HepG2 (cell line): ENCODE results near the gene PDP2. TPM values are rescaled to one million over a fixed set of nuclear protein-coding genes. Genes with fewer than 3 reads are reported as not detected.

ENCODE experiments used
- ADNP ChIP-seq: sonication (generic); formaldehyde crosslinking; IDR thresholded peaks from 2 replicates; pipeline ENCODE4 v1.4.0; 2020; ENCODE audit warnings: missing genetic modification reagents
- ATF4 ChIP-seq, 2 experiments: fragments of 450-650 bp in 1 of 2; sonication (generic) in 1 of 2; formaldehyde crosslinking; IDR thresholded peaks; 2 replicates each; pipeline versions ENCODE4 v1.5.0 to v1.8.0; 2020 to 2022; ENCODE audit warnings: mild to moderate bottlenecking in 1 of 2, missing genetic modification reagents in 1 of 2
- BCL6 ChIP-seq: IDR thresholded peaks from 2 replicates; pipeline ENCODE4 v1.6.1; 2016; ENCODE audit warnings: missing genetic modification reagents, missing compliant biosample characterization
- DMTF1 ChIP-seq: sonication (generic); formaldehyde crosslinking; IDR thresholded peaks from 2 replicates; pipeline ENCODE4 v1.4.0; 2020; ENCODE audit warnings: mild to moderate bottlenecking, missing genetic modification reagents
- EED ChIP-seq: sonication (generic); formaldehyde crosslinking; IDR thresholded peaks from 2 replicates; pipeline ENCODE4 v1.5.0; 2020; ENCODE audit warnings: mild to moderate bottlenecking, missing genetic modification reagents
- ESRRA ChIP-seq: sonication (generic); formaldehyde crosslinking; IDR thresholded peaks from 2 replicates; pipeline ENCODE4 v1.5.1; 2020; ENCODE audit warnings: mild to moderate bottlenecking, low read depth, missing genetic modification reagents
- FOXJ3 ChIP-seq: sonication (generic); formaldehyde crosslinking; IDR thresholded peaks from 2 replicates; pipeline ENCODE4 v1.4.0; 2020; ENCODE audit warnings: missing genetic modification reagents, mild to moderate bottlenecking, borderline replicate concordance
- GABPB1 ChIP-seq: IDR thresholded peaks from 2 replicates; pipeline ENCODE4 v1.6.1; 2016; ENCODE audit warnings: mild to moderate bottlenecking, missing genetic modification reagents, moderate library complexity, missing compliant biosample characterization
- HOMEZ ChIP-seq: IDR thresholded peaks from 2 replicates; pipeline ENCODE4 v1.6.1; 2016; ENCODE audit warnings: low read depth
- NRL ChIP-seq: sonication (generic); formaldehyde crosslinking; IDR thresholded peaks from 2 replicates; pipeline ENCODE4 v1.5.0; 2020; ENCODE audit warnings: missing genetic modification reagents, mild to moderate bottlenecking, moderate library complexity, borderline replicate concordance
- PATZ1 ChIP-seq: sonication (generic); formaldehyde crosslinking; IDR thresholded peaks from 2 replicates; pipeline ENCODE4 v1.4.0; 2020; ENCODE audit warnings: missing genetic modification reagents
- SOX13 ChIP-seq, 3 experiments: fragments of 450-650 bp in 1 of 3; sonication (generic) in 1 of 3; formaldehyde crosslinking in 1 of 3; IDR thresholded peaks in 2 of 3; conservative IDR thresholded peaks in 1 of 3; 2 replicates each; pipeline versions ENCODE4 v1.5.0 to v1.6.1; 2016 to 2020; ENCODE audit warnings: antibody characterized with exemption in 1 of 3, mild to moderate bottlenecking in 1 of 3, missing compliant biosample characterization in 1 of 3, missing genetic modification reagents in 1 of 3, moderate library complexity in 1 of 3
- SOX6 ChIP-seq, 2 experiments: fragments of 450-650 bp in 1 of 2; sonication (generic) in 1 of 2; formaldehyde crosslinking in 1 of 2; IDR thresholded peaks; 2 replicates each; pipeline versions ENCODE4 v1.4.0 to v1.6.1; 2017 to 2020; ENCODE audit warnings: antibody characterized with exemption in 1 of 2, mild to moderate bottlenecking in 1 of 2, missing genetic modification reagents in 1 of 2
- SP140L ChIP-seq: sonication (generic); formaldehyde crosslinking; IDR thresholded peaks from 2 replicates; pipeline ENCODE4 v1.4.0; 2020; ENCODE audit warnings: missing genetic modification reagents, borderline replicate concordance
- SSRP1 ChIP-seq: IDR thresholded peaks from 2 replicates; pipeline ENCODE4 v1.6.1; 2016; ENCODE audit warnings: control low read depth
- TRIM24 ChIP-seq: sonication (generic); formaldehyde crosslinking; IDR thresholded peaks from 2 replicates; pipeline ENCODE4 v1.8.0; 2022; ENCODE audit warnings: mild to moderate bottlenecking, missing genetic modification reagents
- ZNF547 ChIP-seq: sonication (generic); formaldehyde crosslinking; IDR thresholded peaks from 2 replicates; pipeline ENCODE4 v1.5.1; 2020; ENCODE audit warnings: mild to moderate bottlenecking, missing genetic modification reagents
- ZNF577 ChIP-seq: sonication (generic); formaldehyde crosslinking; IDR thresholded peaks from 2 replicates; pipeline ENCODE4 v1.4.0; 2020; ENCODE audit warnings: mild to moderate bottlenecking, low read depth, missing genetic modification reagents, borderline replicate concordance
- ZNF598 ChIP-seq: sonication (generic); formaldehyde crosslinking; IDR thresholded peaks from 2 replicates; pipeline ENCODE4 v1.5.1; 2020; ENCODE audit warnings: mild to moderate bottlenecking, missing genetic modification reagents, borderline replicate concordance
- ZNF607 ChIP-seq: sonication (generic); formaldehyde crosslinking; IDR thresholded peaks from 2 replicates; pipeline ENCODE4 v1.5.1; 2020; ENCODE audit warnings: missing genetic modification reagents, mild to moderate bottlenecking, borderline replicate concordance
- ZNF775 ChIP-seq: sonication (generic); formaldehyde crosslinking; IDR thresholded peaks from 2 replicates; pipeline ENCODE4 v1.4.0; 2020; ENCODE audit warnings: missing genetic modification reagents, mild to moderate bottlenecking, moderate library complexity, borderline replicate concordance
- ZNF878 ChIP-seq: sonication (generic); formaldehyde crosslinking; IDR thresholded peaks from 2 replicates; pipeline ENCODE4 v1.8.1; 2023; ENCODE audit warnings: mild to moderate bottlenecking, missing genetic modification reagents, moderate library complexity
- polyA plus RNA-seq, 8 experiments: library from polyadenylated mRNA; depleted of rRNA in 3 of 8; stranded (reverse) in 7 of 8; unstranded in 1 of 8; fragments of >200 nt; fragmentation: Illumina TruSeq in 4 of 8; extraction: Trizol in 4 of 8; gene quantifications; 2 replicates each; pipeline versions ENCODE4 v1.2.1 to v1.2.3, GENCODE V29; 2011 to 2016; ENCODE audit warnings: low read depth in 4 of 8, missing spikeins in 1 of 8, mixed read lengths in 1 of 8; ENCODE audit not compliant: insufficient read depth in 1 of 8
- total RNA-seq, 5 experiments: library from RNA; depleted of rRNA; stranded (reverse); fragments of >200 nt; fragmentation: Illumina TruSeq; extraction: Trizol; gene quantifications; 2 replicates each; pipeline ENCODE4 v1.2.3, GENCODE V29; 2016; ENCODE audit warnings: low read depth in 1 of 5

The PDP2 gene
- total and polyA plus RNA-seq, 2 of the 13 experiments (the other 11 are each of a cell fraction or from before 2014, with no cell fraction given) = 12.8 to 15.8 TPM

- 0 out of 2 replicates have a peak, but pooled peaks have one; percentile 6 for TF ChIP-seq BCL6 (CRISPR knock-in tag)
- TF ChIP-seq FOXJ3 (CRISPR knock-in tag) = no peak
- no peak for TF ChIP-seq SOX13 (IDR thresholded peaks at IDR 0.05)
- no peak; a peak in 1 of 4 replicates for TF ChIP-seq SOX13 (CRISPR knock-in tag; conservative IDR thresholded peaks at IDR 0.05 in 1 of 2, IDR thresholded peaks at IDR 0.05 in 1 of 2)
- TF ChIP-seq ZNF607 (CRISPR knock-in tag) = no peak
- no peak for TF ChIP-seq EED (CRISPR knock-in tag)
- no peak for TF ChIP-seq ATF4 (CRISPR knock-in tag; IDR thresholded peaks at IDR 0.05)
- no peak for TF ChIP-seq ZNF878 (CRISPR knock-in tag)
- TF ChIP-seq HOMEZ = 0 out of 2 replicates have a peak, but pooled peaks have one; percentile 27
- TF ChIP-seq SOX6 (IDR thresholded peaks at IDR 0.05) = no peak
- peak; percentile 55 for TF ChIP-seq SOX6 (CRISPR knock-in tag; IDR thresholded peaks at IDR 0.05)
- TF ChIP-seq ZNF775 = no peak
- TF ChIP-seq ADNP (CRISPR knock-in tag) = no peak
- no peak for TF ChIP-seq ZNF577 (CRISPR knock-in tag)
- no peak for TF ChIP-seq TRIM24
- TF ChIP-seq ESRRA (CRISPR knock-in tag) = no peak
- 0 out of 2 replicates have a peak, but pooled peaks have one; percentile 51 for TF ChIP-seq ZNF547 (CRISPR knock-in tag)
- TF ChIP-seq PATZ1 (CRISPR knock-in tag) = peak; percentile 55; the same call in 1 of the 2 replicates
- TF ChIP-seq ZNF598 (CRISPR knock-in tag) = peak; percentile 92; the same call in 1 of the 2 replicates
- TF ChIP-seq GABPB1 (CRISPR knock-in tag) = no peak; the same call in 1 of the 2 replicates
- peak; percentile 74; the same call in 1 of the 2 replicates for TF ChIP-seq NRL (CRISPR knock-in tag)
- no peak for TF ChIP-seq DMTF1 (CRISPR knock-in tag)
- no peak for TF ChIP-seq SP140L
- TF ChIP-seq SSRP1 (CRISPR knock-in tag) = no peak
These were observed 19.1 kb downstream of the PDP2 start (continued) for GRCh38 chr16:66899310-66899944.
